Measurements from ENCODE around the gene XRCC4.

XRCC4 gene

DNA sequence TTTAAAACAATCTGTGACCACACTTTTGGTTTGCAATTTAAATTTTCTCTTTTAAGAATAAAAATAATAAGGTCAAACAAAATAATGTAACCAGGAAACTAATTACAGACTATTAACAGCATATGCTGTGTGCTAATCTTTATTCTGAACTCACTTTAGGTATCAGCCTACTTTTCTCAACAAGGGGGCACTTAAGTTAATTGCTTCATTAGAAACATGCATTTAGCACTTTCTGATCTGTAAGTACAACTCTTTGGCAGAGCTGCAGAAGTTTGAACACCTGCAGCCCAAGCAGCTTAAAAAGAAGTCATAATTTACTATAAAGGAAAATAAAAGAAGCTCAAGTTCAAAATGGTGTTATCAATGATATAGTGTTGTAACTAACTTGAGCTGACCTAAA is 21.7 kb downstream of the XRCC4 start:
- DNase-seq (ENCODE audit: low spot score): no peak
- TF ChIP-seq, protein P1, sequence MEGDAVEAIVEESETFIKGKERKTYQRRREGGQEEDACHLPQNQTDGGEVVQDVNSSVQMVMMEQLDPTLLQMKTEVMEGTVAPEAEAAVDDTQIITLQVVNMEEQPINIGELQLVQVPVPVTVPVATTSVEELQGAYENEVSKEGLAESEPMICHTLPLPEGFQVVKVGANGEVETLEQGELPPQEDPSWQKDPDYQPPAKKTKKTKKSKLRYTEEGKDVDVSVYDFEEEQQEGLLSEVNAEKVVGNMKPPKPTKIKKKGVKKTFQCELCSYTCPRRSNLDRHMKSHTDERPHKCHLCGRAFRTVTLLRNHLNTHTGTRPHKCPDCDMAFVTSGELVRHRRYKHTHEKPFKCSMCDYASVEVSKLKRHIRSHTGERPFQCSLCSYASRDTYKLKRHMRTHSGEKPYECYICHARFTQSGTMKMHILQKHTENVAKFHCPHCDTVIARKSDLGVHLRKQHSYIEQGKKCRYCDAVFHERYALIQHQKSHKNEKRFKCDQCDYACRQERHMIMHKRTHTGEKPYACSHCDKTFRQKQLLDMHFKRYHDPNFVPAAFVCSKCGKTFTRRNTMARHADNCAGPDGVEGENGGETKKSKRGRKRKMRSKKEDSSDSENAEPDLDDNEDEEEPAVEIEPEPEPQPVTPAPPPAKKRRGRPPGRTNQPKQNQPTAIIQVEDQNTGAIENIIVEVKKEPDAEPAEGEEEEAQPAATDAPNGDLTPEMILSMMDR (IDR thresholded peaks at IDR 0.05): no peak
- Histone ChIP-seq H3K27ac (no peak overlapping the region), H3K4me3 (no peak overlapping the region)

DNA sequence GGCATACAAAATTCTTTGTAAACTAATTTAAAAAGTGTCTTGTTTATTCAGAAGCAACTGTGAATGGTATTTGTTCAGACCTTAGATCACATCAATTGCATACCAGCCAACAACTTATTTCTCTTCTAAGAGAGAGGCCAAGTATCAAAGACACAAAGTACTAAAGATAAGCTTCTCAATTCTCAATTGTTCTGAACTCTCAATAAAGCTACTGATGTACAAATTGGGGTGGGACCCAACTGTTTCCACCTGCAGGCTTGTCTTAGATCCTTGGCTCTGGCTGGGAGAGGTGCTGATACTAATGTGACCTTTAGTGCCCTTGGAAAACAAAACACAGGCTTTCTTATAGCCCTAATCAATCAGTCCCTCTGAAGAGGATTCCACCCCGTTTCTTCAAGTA is 22.1 kb downstream of the XRCC4 start:
- DNase-seq (ENCODE audit: low spot score): no peak
- TF ChIP-seq, protein P1 (IDR thresholded peaks at IDR 0.05): no peak
- H3K4me3 ChIP-seq: no peak overlapping the region
- no peak overlapping the region for H3K27ac ChIP-seq

DNA sequence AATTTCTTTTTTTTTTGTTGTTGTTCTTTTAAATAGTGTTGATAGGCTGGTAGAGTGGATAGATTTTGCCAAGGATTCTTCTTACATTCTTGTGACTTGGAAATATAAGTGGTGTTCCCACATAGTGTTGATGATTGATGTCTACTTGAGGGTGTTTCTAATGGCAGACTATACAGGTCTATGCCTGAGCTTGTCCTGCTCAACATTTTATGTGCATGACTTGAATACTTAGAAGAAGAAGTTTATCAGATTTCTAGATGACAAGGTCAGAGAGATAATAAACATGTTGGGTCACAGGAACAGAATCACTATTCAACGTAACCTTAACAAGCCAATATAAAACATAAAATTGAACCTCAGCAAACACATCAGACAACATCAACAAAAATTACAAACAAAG is 24.2 kb downstream of the XRCC4 start:
- Histone ChIP-seq H3K4me3 (no peak overlapping the region), H3K27ac (no peak overlapping the region)
- DNase-seq (ENCODE audit: low spot score): no peak
- TF ChIP-seq, protein P1 (IDR thresholded peaks at IDR 0.05): no peak

DNA sequence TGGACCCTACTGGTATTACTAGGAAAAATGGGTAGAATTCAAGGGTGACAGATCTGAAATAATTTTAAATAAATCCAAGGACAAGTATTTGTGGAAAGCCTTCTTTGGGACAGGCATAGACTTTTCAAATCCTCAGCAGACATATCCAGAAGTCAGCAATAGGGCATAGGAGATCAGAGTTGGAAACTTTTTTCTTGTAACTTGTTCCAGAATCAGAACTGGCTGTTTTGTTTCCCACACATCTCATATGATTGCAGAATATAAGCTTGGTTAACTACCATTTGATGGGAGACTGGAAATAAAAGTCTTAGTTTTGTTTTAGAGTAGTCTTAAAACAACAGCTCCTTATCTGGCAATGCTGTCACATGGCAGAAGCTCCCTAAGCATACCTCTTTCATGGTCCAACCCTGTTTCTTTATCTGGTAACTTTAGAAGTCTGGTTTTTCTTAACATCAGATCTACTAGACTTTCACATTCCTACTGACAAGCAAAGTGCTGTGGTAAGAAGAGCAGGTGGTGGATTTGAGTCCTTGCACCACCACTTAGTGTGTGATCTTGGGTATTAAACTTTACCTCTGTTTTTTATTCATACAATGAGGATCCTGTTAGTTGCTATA is 25.1 kb downstream of the XRCC4 start:
- TF ChIP-seq, protein P1 (IDR thresholded peaks at IDR 0.05): no peak
- no peak overlapping the region for H3K4me3 ChIP-seq
- DNase-seq (ENCODE audit: low spot score): no peak
- H3K27ac ChIP-seq: no peak overlapping the region

DNA sequence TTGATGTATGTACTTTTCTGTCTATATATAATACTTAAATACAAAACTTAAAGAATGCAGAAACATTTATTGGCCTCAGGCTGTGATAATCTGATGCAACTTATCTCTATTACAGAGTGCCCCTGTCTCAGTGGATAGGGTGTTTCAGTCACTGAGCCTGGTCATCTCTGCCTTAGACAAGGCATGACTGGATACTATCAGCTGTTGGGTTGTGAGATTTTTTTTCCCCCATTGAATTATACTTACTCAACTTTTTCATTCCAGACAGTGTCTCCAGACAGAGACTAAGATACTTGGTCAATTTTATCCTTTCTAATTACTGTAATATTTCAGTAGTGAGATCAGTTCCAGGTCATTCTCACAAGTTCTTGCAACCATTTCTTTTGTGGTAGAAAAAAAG is 26.7 kb downstream of the XRCC4 start:
- Histone ChIP-seq H3K27ac (no peak overlapping the region), H3K4me3 (no peak overlapping the region)
- DNase-seq (ENCODE audit: low spot score): no peak
- TF ChIP-seq, protein P1 (IDR thresholded peaks at IDR 0.05): no peak

DNA sequence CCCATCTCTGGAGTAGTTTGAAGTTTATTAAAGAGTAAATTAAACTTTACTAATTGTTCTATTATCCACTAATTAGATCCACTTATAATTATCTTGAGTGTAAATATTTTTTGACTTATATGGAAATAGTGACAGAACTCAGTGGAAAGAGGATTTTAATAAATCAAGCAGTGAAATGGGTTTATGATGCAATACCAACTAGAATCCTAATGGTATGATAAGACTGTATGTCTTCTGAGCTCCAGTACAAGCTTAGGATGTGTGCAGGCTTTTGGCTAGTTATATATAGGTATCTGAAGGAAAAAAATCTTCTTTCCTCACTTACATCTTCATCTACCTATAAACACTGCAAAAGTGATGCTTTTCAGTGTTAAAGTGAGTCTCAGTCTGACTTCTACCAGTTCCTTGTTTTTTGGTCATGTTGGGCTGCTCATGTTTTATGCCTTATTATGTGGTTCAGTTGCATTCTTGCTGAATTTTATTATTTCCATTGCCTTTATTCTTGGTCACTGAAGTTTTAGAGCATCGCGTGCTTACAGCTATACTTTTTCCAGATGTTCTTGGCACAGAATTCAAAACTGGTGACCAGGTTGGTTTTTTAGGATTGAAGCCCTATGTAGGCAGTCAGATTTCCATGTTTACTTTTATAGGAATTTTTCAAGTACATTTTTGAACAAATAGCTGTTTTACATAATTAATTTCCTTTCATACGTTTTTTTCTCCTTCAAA is 30.5 kb downstream of the XRCC4 start:
- no peak for DNase-seq (ENCODE audit: low spot score)
- TF ChIP-seq, protein P1 (IDR thresholded peaks at IDR 0.05): no peak
- Histone ChIP-seq H3K4me3 (no peak overlapping the region), H3K27ac (no peak overlapping the region)

DNA sequence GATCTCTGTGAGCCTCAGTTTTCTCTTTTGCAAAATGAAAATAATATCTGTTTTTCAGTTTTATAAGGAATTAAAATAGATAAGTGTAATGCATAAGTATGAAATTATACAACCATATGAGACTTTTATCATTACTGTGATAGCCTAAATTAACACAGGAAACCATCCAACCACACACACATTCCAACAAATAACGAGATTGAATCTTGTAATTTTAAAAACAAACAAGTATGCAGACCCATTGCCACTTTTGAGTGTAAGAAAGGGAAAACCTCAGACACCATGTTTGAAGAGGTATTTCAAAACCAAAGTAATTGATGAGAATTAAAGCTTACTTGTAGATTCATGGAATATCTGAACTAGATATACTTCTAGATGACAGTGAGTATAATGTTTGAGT is 32.0 kb downstream of the XRCC4 start:
- H3K27ac ChIP-seq: no peak overlapping the region
- no peak overlapping the region for H3K4me3 ChIP-seq
- no peak for DNase-seq (ENCODE audit: low spot score)
- TF ChIP-seq, protein P1 (IDR thresholded peaks at IDR 0.05): no peak
